ENCODE results near the gene NECTIN1. TPM values are rescaled to one million over a fixed set of nuclear protein-coding genes. Genes with fewer than 3 reads are reported as not detected.

Gene NECTIN1
- total RNA-seq, 1 donor from 2014 or later: 36.7 TPM

DNA sequence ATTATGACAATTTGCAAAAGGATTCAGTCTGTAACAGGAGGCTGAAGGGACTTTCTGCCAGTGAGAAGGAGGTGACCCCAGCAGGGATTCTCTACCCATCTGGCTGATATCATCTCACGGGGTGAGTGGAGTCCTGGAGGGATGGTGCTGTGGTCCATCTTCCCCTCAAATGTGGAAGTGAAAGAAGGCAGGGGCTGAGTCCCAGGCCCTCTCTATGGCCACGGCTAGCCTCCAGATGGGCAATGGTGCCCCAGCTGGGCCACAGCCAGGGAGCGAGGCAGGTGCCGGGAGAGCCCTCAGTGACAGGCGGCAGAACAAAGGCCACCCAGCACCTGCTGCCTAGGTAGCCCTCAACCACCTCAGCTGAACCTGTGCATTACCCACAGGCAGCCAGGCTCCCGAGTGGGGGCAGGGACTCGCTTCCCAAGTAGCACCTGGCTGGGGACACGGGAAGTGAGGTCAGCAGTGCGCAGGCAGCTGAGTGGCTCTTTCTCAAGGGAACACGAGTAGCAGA, 6.7 kb downstream of the NECTIN1 start:
- Mint-ChIP-seq H3K36me3 (ENCODE audit: low read depth) (no peaks in the 10 kb centered on the region), H3K4me3 (no peak overlapping the region), H3K27ac (no peak overlapping the region), H3K4me1 (peaks cover 22% of the 10 kb centered on the region), H3K9me3 (no peaks in the 10 kb centered on the region), H3K27me3 (peaks cover 9% of the 10 kb centered on the region)
- CTCF ChIA-PET: no interaction called here
- POLR2A ChIA-PET: no interaction called here
- ATAC-seq (ENCODE audit: low read depth) (no peak), DNase-seq (no peak)
- intact Hi-C loops (cut with micrococcal nuclease): no loop called here
- TF ChIP-seq, protein P1, sequence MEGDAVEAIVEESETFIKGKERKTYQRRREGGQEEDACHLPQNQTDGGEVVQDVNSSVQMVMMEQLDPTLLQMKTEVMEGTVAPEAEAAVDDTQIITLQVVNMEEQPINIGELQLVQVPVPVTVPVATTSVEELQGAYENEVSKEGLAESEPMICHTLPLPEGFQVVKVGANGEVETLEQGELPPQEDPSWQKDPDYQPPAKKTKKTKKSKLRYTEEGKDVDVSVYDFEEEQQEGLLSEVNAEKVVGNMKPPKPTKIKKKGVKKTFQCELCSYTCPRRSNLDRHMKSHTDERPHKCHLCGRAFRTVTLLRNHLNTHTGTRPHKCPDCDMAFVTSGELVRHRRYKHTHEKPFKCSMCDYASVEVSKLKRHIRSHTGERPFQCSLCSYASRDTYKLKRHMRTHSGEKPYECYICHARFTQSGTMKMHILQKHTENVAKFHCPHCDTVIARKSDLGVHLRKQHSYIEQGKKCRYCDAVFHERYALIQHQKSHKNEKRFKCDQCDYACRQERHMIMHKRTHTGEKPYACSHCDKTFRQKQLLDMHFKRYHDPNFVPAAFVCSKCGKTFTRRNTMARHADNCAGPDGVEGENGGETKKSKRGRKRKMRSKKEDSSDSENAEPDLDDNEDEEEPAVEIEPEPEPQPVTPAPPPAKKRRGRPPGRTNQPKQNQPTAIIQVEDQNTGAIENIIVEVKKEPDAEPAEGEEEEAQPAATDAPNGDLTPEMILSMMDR (IDR thresholded peaks at IDR 0.05): no peak

DNA sequence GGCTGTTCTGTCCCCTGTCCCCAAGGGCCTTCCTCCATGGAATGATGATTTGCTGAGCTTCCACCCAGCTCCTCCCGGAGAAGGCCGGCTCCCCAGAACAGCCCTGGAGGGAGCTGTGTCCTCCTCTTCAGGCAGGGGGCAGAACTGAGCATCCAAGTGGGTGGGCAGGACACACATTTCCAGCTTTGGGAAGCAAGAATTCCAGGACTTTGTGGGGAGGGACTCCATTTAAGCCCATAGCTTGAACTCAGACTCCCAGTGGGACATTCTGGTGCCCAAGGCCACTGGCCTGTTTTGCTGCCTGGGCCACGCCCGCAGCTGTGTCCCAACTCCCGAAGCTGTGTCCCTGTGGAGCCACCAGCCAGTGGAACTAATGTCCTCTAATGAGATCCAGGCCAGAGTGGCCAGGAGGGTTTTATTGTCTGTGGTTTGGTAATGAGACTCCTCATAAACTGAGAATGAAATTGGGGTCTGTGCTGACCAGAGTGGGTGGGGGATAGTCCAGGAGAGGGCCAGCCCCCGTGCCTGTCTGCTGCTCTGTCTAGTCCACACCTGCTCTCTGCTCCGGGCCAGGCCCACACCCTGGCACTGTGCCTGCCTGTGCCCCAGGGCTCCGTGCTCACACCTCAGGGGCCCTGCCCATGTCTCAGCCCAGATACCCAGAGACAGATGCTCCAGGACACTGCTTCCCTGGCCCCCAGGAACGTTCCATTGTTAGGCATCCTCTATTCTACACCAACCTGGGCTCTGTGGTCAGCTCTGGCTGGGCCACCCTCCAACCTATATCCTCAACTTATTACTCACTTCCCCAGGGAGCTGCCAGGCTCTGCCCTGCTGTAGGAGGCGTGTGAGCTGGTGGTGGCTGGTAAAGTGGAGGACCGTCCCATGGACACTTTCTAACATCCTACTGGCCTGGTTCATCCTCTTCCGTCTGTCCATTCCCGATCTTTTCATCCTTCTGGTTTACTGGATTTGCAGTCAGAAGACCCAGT, 7.6 kb downstream of the NECTIN1 start:
- ChIA-PET POLR2A (interaction anchor here (0.8 kb wide), 1 partner anchor 48 kb away, joined by 3 read pairs; no protein-coding TSS in a partner anchor), CTCF (interaction anchor here (0.6 kb wide), 1 partner anchor 21 kb away, joined by 3 read pairs; no protein-coding TSS in a partner anchor)
- H3K27me3 Mint-ChIP-seq: peaks cover 9% of the 10 kb centered on the region
- intact Hi-C loops (cut with micrococcal nuclease): no loop called here
- DNase-seq: no peak
- peaks cover 13% of the 10 kb centered on the region for H3K4me1 Mint-ChIP-seq
- H3K36me3 Mint-ChIP-seq (ENCODE audit: low read depth): no peaks in the 10 kb centered on the region
- TF ChIP-seq, protein P1 (IDR thresholded peaks at IDR 0.05): no peak
- H3K27ac Mint-ChIP-seq: no peak overlapping the region
- no peak for ATAC-seq (ENCODE audit: low read depth)
- no peak overlapping the region for H3K4me3 Mint-ChIP-seq
- no peaks in the 10 kb centered on the region for H3K9me3 Mint-ChIP-seq

DNA sequence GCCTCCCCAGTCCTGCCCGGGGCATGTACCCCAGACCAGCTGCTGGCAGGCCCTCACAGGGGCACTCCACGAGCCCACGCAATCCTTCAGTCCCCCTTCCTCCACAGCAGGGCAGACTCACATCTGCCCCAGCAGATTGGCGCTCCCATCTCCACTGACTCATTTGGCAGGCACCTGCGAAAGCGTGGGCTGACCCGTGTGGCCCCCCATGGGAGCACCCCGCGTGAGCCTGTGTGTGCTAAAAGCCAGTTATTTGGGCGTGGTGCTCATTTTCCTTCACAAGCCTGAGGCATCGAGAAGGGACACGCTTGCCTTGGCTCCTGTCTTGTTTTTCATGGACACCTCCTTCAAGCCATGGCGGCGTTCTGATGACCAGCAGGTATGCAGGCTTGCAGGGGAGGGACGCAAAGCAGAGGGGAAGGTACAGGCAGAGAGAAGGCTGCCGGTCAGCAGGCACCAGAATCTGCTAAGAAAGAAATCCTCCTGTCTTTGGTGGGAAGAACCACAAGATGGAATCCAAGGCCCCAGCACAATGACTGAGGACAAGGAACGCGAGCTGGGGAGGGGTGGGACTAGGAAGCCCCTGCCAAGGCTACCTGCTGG, 8.6 kb downstream of the NECTIN1 start:
- H3K4me1 Mint-ChIP-seq: peaks cover 3% of the 10 kb centered on the region
- ChIA-PET POLR2A (interaction anchor here (0.8 kb wide), 1 partner anchor 47 kb away, joined by 3 read pairs; no protein-coding TSS in a partner anchor), CTCF (no interaction called here)
- ATAC-seq (ENCODE audit: low read depth) (no peak), DNase-seq (no peak)
- intact Hi-C loops (cut with micrococcal nuclease): no loop called here
- no peaks in the 10 kb centered on the region for H3K9me3 Mint-ChIP-seq
- TF ChIP-seq, protein P1 (IDR thresholded peaks at IDR 0.05): no peak
- H3K36me3 Mint-ChIP-seq (ENCODE audit: low read depth): no peaks in the 10 kb centered on the region
- no peak overlapping the region for H3K27ac Mint-ChIP-seq
- H3K27me3 Mint-ChIP-seq: peaks cover 8% of the 10 kb centered on the region
- H3K4me3 Mint-ChIP-seq: no peak overlapping the region

DNA sequence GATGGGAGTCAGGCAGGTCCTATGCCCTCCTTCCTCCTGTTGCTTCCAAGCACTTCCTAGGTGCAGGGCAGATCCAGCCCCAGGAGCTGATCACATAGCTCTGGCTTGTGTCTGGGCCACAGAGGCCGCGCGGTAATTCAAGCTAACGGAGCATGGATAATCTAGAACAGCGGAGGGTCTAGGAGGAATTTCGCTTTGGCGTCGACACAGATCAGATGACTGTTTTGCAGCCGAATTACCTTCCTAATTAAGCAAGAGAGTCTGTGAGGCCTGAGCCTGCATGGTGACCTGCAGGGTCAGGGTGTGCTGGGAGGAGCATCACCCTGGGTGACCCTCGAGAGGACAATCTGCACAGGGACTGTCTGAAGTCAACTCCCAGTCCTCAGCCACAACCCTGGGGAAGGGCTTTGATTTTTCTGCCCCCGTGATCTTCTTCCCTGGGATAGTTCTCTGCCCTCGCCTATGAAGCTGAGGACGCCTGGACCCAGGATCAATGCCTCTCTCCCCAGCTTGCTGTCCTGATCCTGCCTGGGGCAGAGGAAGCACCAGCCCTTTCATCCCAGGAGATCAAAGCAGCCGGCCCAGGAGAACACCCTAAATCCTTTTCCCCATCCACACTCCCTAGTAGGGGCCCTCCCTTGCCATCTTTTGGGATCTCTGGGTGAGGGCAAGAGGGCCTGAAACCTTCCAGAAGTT, 11.0 kb downstream of the NECTIN1 start:
- no peak overlapping the region for H3K27ac Mint-ChIP-seq
- H3K36me3 Mint-ChIP-seq (ENCODE audit: low read depth): no peaks in the 10 kb centered on the region
- H3K4me3 Mint-ChIP-seq: no peak overlapping the region
- no peaks in the 10 kb centered on the region for H3K9me3 Mint-ChIP-seq
- ATAC-seq (ENCODE audit: low read depth) (no peak), DNase-seq (no peak)
- ChIA-PET POLR2A (no interaction called here), CTCF (interaction anchor here (0.5 to 1.6 kb wide), 2 partner anchors 44 to 389 kb away, joined by 3 read pairs; no protein-coding TSS in a partner anchor)
- intact Hi-C loops (cut with micrococcal nuclease): no loop called here
- H3K27me3 Mint-ChIP-seq: peaks cover 8% of the 10 kb centered on the region
- no peaks in the 10 kb centered on the region for H3K4me1 Mint-ChIP-seq
- TF ChIP-seq, protein P1 (IDR thresholded peaks at IDR 0.05): no peak

Data from activated B cell treated with CpG ODN at 0.5 μM for 24 hours (primary cell).